Stimulated activated CD8-positive, alpha-beta memory T cell treated with anti-CD3 and anti-CD28 coated beads, Interleukin-15, amount 100 ng/mL, for 24 hours (primary cell): ENCODE results near the gene ERGIC2.

ENCODE experiments used
- DNase-seq: peaks from one replicate; pipeline ENCODE4 v3.0.0-alpha.2; 2020; ENCODE audit warnings: low read depth

The ERGIC2 gene

GRCh38 chr12:29374012-29374411 lies 7.0 kb downstream of the ERGIC2 start:
- DNase-seq, result no peak

- no peak for DNase-seq
These were observed 15.9 kb downstream of the ERGIC2 start for GRCh38 chr12:29365091-29365490.

- DNase-seq, result no peak
These were observed 26.0 kb downstream of the ERGIC2 start for GRCh38 chr12:29354954-29355353.

GRCh38 chr12:29350080-29350479 lies 30.9 kb downstream of the ERGIC2 start:
- DNase-seq, result no peak

- no peak for DNase-seq
These were observed 34.1 kb downstream of the ERGIC2 start for GRCh38 chr12:29346769-29347421.

- DNase-seq, result no peak
These were observed 37.8 kb downstream of the ERGIC2 start for GRCh38 chr12:29343022-29343799.

GRCh38 chr12:29337325-29337724 lies 43.6 kb downstream of the ERGIC2 start:
- no peak for DNase-seq

GRCh38 chr12:29334937-29335336 lies 46.0 kb downstream of the ERGIC2 start:
- no peak for DNase-seq

GRCh38 chr12:29333178-29333577 lies 47.8 kb downstream of the ERGIC2 start:
- no peak for DNase-seq

- DNase-seq, result no peak
These were observed 51.6 kb downstream of the ERGIC2 start for GRCh38 chr12:29329411-29329810.

GRCh38 chr12:29322157-29322556 lies 58.8 kb downstream of the ERGIC2 start:
- DNase-seq, result no peak

GRCh38 chr12:29320295-29321085 lies 60.5 kb downstream of the ERGIC2 start:
- no peak for DNase-seq

GRCh38 chr12:29317556-29318363 lies 63.2 kb downstream of the ERGIC2 start:
- DNase-seq, result no peak

- no peak for DNase-seq
These were observed 64.2 kb downstream of the ERGIC2 start for GRCh38 chr12:29316752-29317151.

GRCh38 chr12:29314416-29314815 lies 66.6 kb downstream of the ERGIC2 start:
- no peak for DNase-seq

- DNase-seq, result no peak
These were observed 70.1 kb downstream of the ERGIC2 start for GRCh38 chr12:29310899-29311298.

GRCh38 chr12:29309320-29309902 lies 71.6 kb downstream of the ERGIC2 start:
- no peak for DNase-seq

GRCh38 chr12:29306682-29307081 lies 74.3 kb downstream of the ERGIC2 start:
- DNase-seq, result no peak

GRCh38 chr12:29306266-29306665 lies 74.7 kb downstream of the ERGIC2 start:
- no peak for DNase-seq

- no peak for DNase-seq
These were observed 76.6 kb downstream of the ERGIC2 start for GRCh38 chr12:29304388-29304787.

- no peak for DNase-seq
These were observed 79.9 kb downstream of the ERGIC2 start for GRCh38 chr12:29301114-29301513.

GRCh38 chr12:29299633-29300032 lies 81.3 kb downstream of the ERGIC2 start:
- DNase-seq, result no peak
